Astrocyte (in vitro differentiated cells and primary cell): ENCODE measurements around the gene JPH4.

Experiments
- EZH2 ChIP-seq: IDR thresholded peaks from 2 replicates; pipeline ENCODE4 v1.6.1; 2012; ENCODE audit warnings: mild to moderate bottlenecking, low read length, inconsistent platforms; ENCODE audit not compliant: insufficient read depth
- TF ChIP-seq, protein P1 (sequence below): IDR thresholded peaks from 2 replicates; pipeline ENCODE4 v1.5.1; 2011; ENCODE audit warnings: low read depth, mild to moderate bottlenecking, inconsistent platforms, low read length, moderate library complexity; ENCODE audit not compliant: insufficient read depth

DNA sequence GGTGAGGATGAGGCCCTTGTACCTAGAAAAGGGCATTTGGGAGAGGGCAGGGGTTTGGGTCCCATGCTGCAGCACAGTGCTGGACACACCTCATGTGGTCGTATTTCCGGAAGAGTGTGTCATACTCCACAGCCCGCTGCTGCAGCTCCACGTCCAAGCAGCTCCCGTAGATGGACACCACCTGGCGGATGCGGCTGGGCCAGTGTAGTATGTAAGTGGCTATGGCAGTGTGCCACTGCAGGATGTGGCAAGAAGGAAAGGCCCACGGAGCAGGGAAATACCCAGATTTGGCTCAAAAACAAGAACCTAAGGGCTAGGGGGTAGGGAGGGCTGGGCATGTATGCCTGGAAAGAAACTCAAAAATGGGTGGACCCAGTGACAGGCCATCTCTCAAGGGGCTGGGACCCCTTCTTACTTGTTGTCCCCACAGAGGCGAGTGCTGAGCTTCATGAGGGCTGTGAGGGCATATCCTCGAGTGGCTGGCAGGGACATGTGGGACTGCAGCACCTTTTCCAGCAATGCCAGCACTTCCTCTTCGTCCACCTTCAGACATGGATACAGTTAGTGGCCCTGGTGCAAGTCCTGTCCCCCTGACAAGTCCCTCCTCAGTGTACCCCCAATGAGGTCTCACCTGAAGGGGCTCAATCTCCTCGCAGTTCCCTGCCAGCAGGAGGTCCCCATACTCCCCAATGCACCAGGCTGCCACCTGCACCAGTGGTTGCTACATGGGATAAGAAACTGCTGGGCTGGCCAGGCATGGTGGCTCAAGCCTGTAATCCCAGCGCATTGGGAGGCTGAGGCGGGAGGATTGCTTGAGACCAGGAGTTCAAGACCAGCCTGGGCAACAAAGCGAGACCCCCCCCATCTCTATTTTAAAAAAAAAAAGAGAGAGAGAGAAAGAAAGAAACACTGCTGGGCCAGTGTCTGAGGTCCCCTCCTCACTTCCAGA lies 16.4 kb downstream of the JPH4 start:
- TF ChIP-seq, protein P1, sequence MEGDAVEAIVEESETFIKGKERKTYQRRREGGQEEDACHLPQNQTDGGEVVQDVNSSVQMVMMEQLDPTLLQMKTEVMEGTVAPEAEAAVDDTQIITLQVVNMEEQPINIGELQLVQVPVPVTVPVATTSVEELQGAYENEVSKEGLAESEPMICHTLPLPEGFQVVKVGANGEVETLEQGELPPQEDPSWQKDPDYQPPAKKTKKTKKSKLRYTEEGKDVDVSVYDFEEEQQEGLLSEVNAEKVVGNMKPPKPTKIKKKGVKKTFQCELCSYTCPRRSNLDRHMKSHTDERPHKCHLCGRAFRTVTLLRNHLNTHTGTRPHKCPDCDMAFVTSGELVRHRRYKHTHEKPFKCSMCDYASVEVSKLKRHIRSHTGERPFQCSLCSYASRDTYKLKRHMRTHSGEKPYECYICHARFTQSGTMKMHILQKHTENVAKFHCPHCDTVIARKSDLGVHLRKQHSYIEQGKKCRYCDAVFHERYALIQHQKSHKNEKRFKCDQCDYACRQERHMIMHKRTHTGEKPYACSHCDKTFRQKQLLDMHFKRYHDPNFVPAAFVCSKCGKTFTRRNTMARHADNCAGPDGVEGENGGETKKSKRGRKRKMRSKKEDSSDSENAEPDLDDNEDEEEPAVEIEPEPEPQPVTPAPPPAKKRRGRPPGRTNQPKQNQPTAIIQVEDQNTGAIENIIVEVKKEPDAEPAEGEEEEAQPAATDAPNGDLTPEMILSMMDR = no peak
- no peak for TF ChIP-seq EZH2
